ENCODE results near the gene TTC17.
"Not testable (repeated sequence)": the region's sequence is repeated elsewhere in the genome, so short reads cannot be mapped to it uniquely, and the experiment has no call there.

TTC17 gene

GRCh38 chr11:43358801-43359421 is at the start of gene TTC17:
TTC17 (plus strand) TSS chr11:43358920; CDS start chr11:43358955, 35 bp downstream.
- peak; percentile 51 for DNase-seq (ENCODE audit: low spot score)

GRCh38 chr11:43311791-43312607 is 46.7 kb upstream of the TTC17 start, which contains the start of gene API5:
API5 (plus strand) TSS chr11:43311996; CDS start chr11:43312128, 132 bp downstream.
- peak; percentile 61 for DNase-seq (ENCODE audit: low spot score)

- no peak for DNase-seq (ENCODE audit: low spot score)
These were observed 42.8 kb upstream of the TTC17 start for GRCh38 chr11:43315966-43316365.

- no peak for DNase-seq (ENCODE audit: low spot score)
These were observed 42.3 kb upstream of the TTC17 start for GRCh38 chr11:43316451-43316850.

GRCh38 chr11:43327987-43328386 is 30.7 kb upstream of the TTC17 start:
- no peak for DNase-seq (ENCODE audit: low spot score)

GRCh38 chr11:43328482-43328881 is 30.2 kb upstream of the TTC17 start:
- DNase-seq (ENCODE audit: low spot score), result no peak

GRCh38 chr11:43341159-43341558 is 17.6 kb upstream of the TTC17 start:
- DNase-seq (ENCODE audit: low spot score), result no peak

- DNase-seq (ENCODE audit: low spot score), result not testable (repeated sequence)
These were observed 7.3 kb upstream of the TTC17 start for GRCh38 chr11:43351426-43351825.

GRCh38 chr11:43354311-43354710 is 4.4 kb upstream of the TTC17 start:
- no peak for DNase-seq (ENCODE audit: low spot score)

- no peak for DNase-seq (ENCODE audit: low spot score)
These were observed 2.4 kb upstream of the TTC17 start for GRCh38 chr11:43356336-43356735.

- DNase-seq (ENCODE audit: low spot score), result no peak
These were observed 380 bp upstream of the TTC17 start for GRCh38 chr11:43358279-43358800.

GRCh38 chr11:43359422-43359818 is 700 bp downstream of the TTC17 start:
- DNase-seq (ENCODE audit: low spot score), result no peak

- no peak for DNase-seq (ENCODE audit: low spot score)
These were observed 1.8 kb downstream of the TTC17 start for GRCh38 chr11:43360361-43361032.

- no peak for DNase-seq (ENCODE audit: low spot score)
These were observed 8.0 kb downstream of the TTC17 start for GRCh38 chr11:43366677-43367076.

- DNase-seq (ENCODE audit: low spot score), result no peak
These were observed 8.9 kb downstream of the TTC17 start for GRCh38 chr11:43367382-43368178.

- DNase-seq (ENCODE audit: low spot score), result no peak
These were observed 17.3 kb downstream of the TTC17 start for GRCh38 chr11:43376065-43376464.

GRCh38 chr11:43376594-43376993 is 17.9 kb downstream of the TTC17 start:
- no peak for DNase-seq (ENCODE audit: low spot score)

GRCh38 chr11:43377389-43377788 is 18.7 kb downstream of the TTC17 start:
- no peak for DNase-seq (ENCODE audit: low spot score)

- DNase-seq (ENCODE audit: low spot score), result no peak
These were observed 20.2 kb downstream of the TTC17 start for GRCh38 chr11:43378897-43379296.

- no peak for DNase-seq (ENCODE audit: low spot score)
These were observed 23.1 kb downstream of the TTC17 start for GRCh38 chr11:43381802-43382201.

- DNase-seq (ENCODE audit: low spot score), result no peak
These were observed 23.9 kb downstream of the TTC17 start for GRCh38 chr11:43382614-43383013.

GRCh38 chr11:43384393-43384792 is 25.7 kb downstream of the TTC17 start:
- DNase-seq (ENCODE audit: low spot score), result no peak
